Stimulated activated CD8-positive, alpha-beta memory T cell treated with anti-CD3 and anti-CD28 coated beads, Interleukin-7, amount 100 ng/mL, for 4 hours (primary cell): ENCODE data around the gene C1orf159.
"Not testable (repeated sequence)": the region's sequence is repeated elsewhere in the genome, so short reads cannot be mapped to it uniquely, and the experiment has no call there.

Source experiments
- DNase-seq, 2 donors: peaks; one replicate each; pipeline ENCODE4 v3.0.0-alpha.2; 2020; ENCODE audit warnings: low read depth in 2 of 2

The C1orf159 gene

GRCh38 chr1:1118011-1118875, 2.4 kb upstream of the C1orf159 start:
- no peak for DNase-seq

- no peak for DNase-seq
Observed at GRCh38 chr1:1117469-1117831, 1.6 kb upstream of the C1orf159 start.

- DNase-seq: peak in 1 of 2 donors; percentile 34
Observed at GRCh38 chr1:1116701-1117468, 996 bp upstream of the C1orf159 start.

DNA sequence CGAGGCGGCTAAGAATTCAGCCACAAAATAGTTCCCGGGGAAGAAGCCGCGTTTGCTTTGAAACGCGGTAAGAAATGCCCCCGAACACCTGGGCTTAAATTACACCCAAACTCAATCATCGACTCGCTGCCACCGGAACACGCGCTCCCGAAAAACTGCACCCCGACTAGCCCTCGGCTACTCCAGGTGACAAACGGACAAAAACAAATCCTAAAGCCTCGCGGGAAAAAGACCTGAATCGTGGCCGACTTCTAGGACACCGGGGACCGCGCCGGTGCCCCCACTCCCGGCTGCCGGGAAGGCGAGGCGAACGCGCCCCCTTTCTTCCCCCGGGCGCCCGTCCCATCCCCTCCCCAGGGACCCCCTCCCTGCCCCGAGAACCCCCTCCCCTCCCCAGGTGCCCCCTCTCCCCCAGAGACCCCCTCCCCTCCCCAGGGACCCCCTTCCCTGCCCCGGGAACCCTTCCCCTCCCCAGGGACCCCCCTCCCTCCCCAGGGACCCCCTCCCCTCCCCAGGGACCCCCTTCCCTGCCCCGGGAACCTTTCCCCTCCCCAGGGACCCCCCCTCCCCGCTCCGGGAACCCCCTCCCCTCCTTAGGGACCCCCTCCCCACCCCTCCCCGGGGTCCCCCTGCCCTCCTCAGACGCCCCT, 628 bp downstream of the C1orf159 start:
- DNase-seq: no peak

DNA sequence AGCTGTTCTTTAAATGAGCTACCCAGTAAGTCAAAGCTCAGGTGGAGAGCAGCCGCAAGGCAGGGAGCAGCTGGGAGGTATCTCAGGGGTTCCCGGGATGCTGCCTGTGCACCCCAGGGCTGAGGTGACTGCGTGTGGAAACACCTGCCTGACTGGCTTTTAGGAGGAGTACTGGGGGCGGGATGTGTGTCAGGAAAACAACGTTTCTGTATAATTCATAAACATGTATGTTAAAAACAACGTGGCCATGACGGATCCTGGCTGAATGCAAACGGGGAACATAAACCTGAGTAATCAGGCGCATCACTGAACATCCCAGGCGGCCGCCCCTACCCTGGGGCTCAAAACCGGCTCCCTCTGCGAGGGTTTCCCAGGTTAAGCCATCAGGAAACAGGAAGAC, 1.5 kb downstream of the C1orf159 start:
- DNase-seq: no peak

- no peak for DNase-seq
Observed at GRCh38 chr1:1112237-1112985, 3.5 kb downstream of the C1orf159 start.

- no peak for DNase-seq
Observed at GRCh38 chr1:1111516-1112236, 4.2 kb downstream of the C1orf159 start.

GRCh38 chr1:1110561-1110971, 5.3 kb downstream of the C1orf159 start:
- no peak for DNase-seq

DNA sequence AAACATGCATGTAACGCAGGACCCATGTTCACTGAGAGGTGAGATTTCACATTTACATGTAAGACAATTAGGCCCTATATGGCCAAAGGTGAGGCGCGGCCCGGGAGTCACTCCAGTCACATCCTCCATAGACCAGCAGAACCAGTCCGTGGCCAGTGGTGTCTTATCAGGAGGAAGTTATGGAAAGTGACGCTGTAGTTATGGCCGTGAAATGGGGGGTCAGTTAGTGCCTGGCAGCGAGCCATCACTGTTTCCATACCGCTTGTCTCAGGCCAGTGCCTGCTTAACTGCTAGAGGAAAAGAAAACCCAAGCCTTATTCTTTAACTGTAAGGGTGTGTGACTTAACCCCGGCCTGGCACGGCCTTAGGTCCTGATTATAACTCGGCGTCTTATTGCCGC, 6.1 kb downstream of the C1orf159 start:
- no peak for DNase-seq

DNA sequence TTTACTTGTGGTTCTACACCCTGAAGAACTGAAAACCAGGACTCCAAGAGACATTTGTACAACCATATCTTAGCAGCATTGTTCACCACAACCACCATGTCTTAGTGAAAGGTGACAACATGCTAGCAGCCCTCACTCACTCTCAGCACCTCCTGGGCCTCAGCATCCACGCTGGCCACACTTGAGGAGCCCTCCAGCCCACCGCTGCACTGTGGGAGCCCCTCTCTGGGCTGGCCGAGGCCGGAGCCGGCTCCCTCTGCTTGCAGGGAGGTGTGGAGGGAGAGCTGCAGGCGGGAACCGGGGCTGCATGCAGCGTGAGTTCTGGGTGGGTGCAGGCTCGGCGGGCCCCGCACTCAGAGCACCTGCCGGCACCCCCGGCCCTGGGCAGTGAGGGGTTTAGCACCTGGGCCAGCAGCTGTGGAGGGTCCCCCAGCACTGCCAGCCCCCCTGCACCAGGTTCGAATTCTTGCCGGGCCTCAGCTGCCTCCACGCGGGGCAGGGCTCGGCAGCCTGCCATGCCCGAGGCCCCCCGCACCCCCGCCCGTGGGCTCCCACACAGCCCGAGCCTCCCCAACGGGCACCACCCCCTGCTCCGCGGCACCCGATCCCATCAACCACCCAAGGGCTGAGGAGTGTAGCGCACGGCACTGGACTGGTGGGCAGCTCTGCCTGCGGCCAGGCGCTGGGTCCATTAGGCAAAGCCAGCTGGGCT, 9.2 kb downstream of the C1orf159 start:
- no peak for DNase-seq

DNA sequence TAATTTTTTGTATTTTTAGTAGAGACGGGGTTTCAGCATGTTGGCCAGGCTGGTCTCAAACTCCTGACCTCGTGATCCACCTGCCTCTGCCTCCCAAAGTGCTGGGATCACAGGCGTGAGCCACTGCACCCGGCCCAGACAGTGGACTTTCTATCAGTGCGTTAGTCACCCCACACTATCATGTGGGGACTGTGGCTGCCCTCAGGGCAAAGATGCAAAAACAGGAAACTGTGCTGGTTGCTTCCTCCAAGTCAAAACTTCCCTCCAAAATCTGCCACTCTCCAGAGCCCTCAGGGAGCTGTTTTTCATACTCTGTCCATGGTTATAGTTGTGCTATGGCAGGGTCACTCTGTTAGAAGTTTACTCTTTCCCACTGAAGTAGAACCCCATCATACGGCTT, 11.7 kb downstream of the C1orf159 start:
- not testable (repeated sequence) for DNase-seq

GRCh38 chr1:1101503-1101902, 14.4 kb downstream of the C1orf159 start:
- no peak for DNase-seq

DNA sequence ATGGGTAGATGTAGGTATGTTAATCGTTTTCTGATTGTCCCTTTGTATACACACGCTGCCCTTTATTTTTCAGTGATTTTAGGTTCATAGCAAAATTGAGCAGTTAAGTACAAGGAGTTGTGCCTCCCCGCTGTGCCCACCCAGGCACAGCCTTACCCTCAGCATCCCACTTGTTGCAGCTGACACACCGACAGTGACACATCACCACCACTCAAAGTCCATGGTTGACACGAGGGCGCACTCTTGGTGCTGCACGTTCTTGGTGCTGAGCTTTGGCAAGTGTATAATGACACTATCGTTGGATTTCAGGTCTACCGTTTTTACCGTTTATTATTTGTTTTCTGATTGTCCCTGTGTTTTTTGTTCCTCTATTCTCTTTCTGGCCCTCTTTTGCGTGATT, 15.6 kb downstream of the C1orf159 start:
- no peak for DNase-seq

DNA sequence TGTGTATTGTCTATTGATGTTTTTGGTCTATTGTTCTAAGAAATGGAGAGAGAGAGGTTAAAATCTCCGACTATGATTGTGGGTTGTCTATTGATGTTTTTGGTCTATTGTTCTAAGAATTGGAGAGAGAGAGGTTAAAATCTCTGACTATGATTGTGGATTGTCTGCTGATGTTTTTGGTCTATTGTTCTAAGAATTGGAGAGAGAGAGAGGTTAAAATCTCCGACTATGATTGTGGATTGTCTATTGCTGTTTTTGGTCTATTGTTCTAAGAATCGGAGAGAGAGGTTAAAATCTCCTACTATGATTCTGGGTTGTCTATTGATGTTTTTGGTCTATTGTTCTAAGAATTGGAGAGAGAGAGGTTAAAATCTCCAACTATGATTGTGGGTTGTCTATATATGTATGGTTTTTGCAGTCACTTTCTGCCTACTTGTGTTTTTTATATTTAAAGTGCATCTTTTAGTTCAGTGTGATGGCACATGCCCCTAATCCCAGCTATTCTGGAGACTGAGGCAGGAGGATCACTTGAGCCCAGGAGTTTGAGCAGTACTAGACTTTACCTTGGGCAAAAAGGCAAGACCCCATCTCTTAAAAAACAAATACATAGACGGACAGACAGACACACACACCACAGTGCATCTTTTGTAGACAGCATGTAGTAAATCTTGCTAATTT, 16.2 kb downstream of the C1orf159 start:
- no peak for DNase-seq

GRCh38 chr1:1098681-1099421, 17.0 kb downstream of the C1orf159 start:
- no peak for DNase-seq

DNA sequence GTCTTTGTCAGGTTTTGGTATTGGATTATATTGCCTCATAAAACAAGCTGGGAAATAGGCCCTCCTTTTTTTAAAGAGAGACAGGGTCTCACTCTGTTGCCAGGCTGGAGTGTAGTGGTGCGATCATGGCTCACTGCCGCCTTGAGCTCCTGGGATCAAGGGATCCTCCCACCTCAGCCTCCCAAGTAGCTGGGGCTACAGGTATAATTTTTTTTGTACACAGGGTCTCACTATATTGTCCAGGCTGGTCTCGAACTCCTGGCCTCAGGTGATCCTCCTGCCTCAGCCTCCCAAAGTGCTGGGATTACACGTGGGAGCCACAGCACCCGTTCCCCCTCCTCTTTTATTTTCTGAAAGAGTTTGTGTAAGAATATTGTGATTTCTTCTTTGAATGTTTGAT, 19.8 kb downstream of the C1orf159 start:
- DNase-seq: not testable (repeated sequence)

- DNase-seq: no peak
Observed at GRCh38 chr1:1094981-1095380, 20.9 kb downstream of the C1orf159 start.

DNA sequence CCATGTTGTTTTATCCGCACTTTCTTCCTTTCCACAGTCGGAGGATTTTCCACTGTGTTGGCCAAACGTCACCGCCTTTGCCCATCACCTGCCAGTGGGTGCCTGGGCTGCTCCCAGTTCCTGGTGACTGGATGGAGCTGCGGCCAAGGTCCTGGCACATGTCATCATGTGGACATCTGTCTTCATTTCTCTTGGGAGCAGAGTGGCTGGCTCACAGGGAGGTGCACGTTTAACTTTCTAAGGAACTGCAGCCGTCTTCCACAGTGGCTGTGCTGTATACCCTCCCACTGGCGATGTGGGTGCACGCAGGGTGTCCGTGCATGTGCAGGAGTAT, 22.3 kb downstream of the C1orf159 start:
- no peak for DNase-seq

DNA sequence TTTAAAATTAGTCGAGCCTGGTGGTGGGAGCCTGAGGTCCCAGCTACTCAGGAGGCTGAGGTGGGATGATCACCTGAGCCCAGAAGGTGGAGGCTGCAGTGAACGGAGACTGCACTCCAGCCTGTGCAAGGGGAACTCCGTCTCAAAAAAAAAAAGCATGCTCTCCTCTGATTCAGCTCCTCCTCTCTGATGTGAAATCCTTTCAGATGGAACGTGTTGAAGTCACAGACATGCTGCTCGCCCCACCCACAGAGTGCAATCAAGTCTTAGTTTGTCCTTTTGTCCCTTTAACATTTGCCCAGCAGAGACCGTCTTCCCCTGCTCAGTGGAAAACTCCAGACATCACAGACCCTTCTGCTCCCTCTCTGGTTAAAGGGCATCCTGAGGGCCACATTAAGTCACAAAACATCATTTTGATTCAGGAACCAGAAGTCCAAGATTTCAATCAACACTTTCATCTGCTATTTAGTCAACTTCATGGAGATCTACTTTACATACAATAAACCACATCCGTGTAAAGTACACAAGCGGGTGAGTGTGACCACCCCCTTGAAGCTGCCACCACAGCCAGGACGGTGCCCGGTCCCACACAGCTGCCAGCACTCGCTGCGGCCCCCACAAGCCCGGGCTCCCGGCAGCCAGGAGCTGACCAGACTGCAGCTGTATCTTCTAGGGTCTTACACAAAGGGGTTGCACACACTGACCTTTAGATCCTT, 22.8 kb downstream of the C1orf159 start:
- no peak for DNase-seq
